GM12801 (cell line): Measurements from ENCODE around the gene RPL35A.

Experiments used
- CTCF ChIP-seq: IDR thresholded peaks from one replicate; pipeline ENCODE4 v1.5.1; 2011; ENCODE audit warnings: control low read depth; ENCODE audit not compliant: insufficient read length; ENCODE audit errors: extremely low read depth

Gene RPL35A

GRCh38 chr3:197912741-197913476 is 37.1 kb upstream of the RPL35A start:
- no peak for TF ChIP-seq CTCF

- TF ChIP-seq CTCF, result no peak
Measured at GRCh38 chr3:197913641-197914380, 36.2 kb upstream of the RPL35A start.

GRCh38 chr3:197926418-197926817 is 23.6 kb upstream of the RPL35A start:
- no peak for TF ChIP-seq CTCF

- no peak for TF ChIP-seq CTCF
Measured at GRCh38 chr3:197936819-197937384, 13.1 kb upstream of the RPL35A start.

- TF ChIP-seq CTCF, result no peak
Measured at GRCh38 chr3:197940745-197941384, 9.1 kb upstream of the RPL35A start.

- peak; percentile 37 for TF ChIP-seq CTCF
Measured at GRCh38 chr3:197942956-197943556, 6.9 kb upstream of the RPL35A start.
